Measurements from ENCODE around the gene DIPK1C.

Gene DIPK1C

GRCh38 chr18:74395648-74396154 lies 61.4 kb downstream of the DIPK1C start:
- Mint-ChIP-seq H3K27me3 (peaks cover 41 to 51% of the 10 kb centered on the region in 2 donors), H3K4me1 (ENCODE audit: low read depth in 2 of 2) (peaks cover 0 to 5% of the 10 kb centered on the region in 2 donors), H3K9me3 (no peaks in the 10 kb centered on the region), H3K27ac (no peak overlapping the region), H3K4me3 (no peak overlapping the region), H3K36me3 (ENCODE audit: insufficient read depth) (no peaks in the 10 kb centered on the region)
- DNase-seq (no peak), ATAC-seq (replicated peaks) (no peak)

GRCh38 chr18:74395006-74395405 lies 62.1 kb downstream of the DIPK1C start:
- Mint-ChIP-seq H3K4me1 (ENCODE audit: low read depth in 2 of 2) (peaks cover 0 to 5% of the 10 kb centered on the region in 2 donors), H3K27me3 (peaks cover 37 to 51% of the 10 kb centered on the region in 2 donors), H3K27ac (no peak overlapping the region), H3K36me3 (ENCODE audit: insufficient read depth) (no peaks in the 10 kb centered on the region), H3K9me3 (no peaks in the 10 kb centered on the region), H3K4me3 (no peak overlapping the region)
- DNase-seq (no peak), ATAC-seq (replicated peaks) (no peak)

- H3K4me3 Mint-ChIP-seq = no peak overlapping the region
- ATAC-seq (replicated peaks) (no peak), DNase-seq (no peak)
- H3K27me3 Mint-ChIP-seq = peaks cover 35 to 38% of the 10 kb centered on the region in 2 donors
- H3K4me1 Mint-ChIP-seq (ENCODE audit: low read depth in 2 of 2) = peaks cover 0 to 2% of the 10 kb centered on the region in 2 donors
- no peak overlapping the region for H3K27ac Mint-ChIP-seq
- no peaks in the 10 kb centered on the region for H3K36me3 Mint-ChIP-seq (ENCODE audit: insufficient read depth)
- no peaks in the 10 kb centered on the region for H3K9me3 Mint-ChIP-seq
Measured at GRCh38 chr18:74392323-74392722, 64.8 kb downstream of the DIPK1C start.

DNA sequence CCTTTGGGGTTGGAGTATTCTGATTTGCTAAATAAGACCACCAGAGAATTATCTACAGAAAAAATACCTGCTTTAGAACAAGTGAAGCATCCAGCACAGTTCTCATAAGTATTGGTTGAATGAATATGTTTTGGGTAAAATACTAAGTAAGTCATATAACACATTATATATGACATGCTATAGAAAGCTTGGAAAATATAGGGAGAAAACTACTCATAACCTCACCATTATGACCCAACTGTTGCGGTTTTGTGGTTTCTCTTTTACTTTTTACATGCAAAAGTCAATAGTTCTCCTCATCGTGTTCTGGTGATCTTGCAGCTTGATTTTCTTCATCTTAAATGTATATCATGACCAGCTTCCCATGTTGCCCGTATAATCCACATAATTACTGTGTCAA lies 66.2 kb downstream of the DIPK1C start:
- DNase-seq = no peak
- Mint-ChIP-seq H3K27me3 (peaks cover 38 to 45% of the 10 kb centered on the region in 2 donors), H3K4me3 (no peak overlapping the region), H3K9me3 (no peaks in the 10 kb centered on the region), H3K4me1 (ENCODE audit: low read depth in 2 of 2) (no peaks in the 10 kb centered on the region), H3K36me3 (ENCODE audit: insufficient read depth) (no peaks in the 10 kb centered on the region), H3K27ac (no peak overlapping the region)
- no peak for ATAC-seq (replicated peaks)

GRCh38 chr18:74389991-74390390 lies 67.1 kb downstream of the DIPK1C start:
- Mint-ChIP-seq H3K4me1 (ENCODE audit: low read depth in 2 of 2) (no peaks in the 10 kb centered on the region), H3K4me3 (no peak overlapping the region), H3K27ac (no peak overlapping the region), H3K9me3 (no peaks in the 10 kb centered on the region), H3K36me3 (ENCODE audit: insufficient read depth) (no peaks in the 10 kb centered on the region), H3K27me3 (peaks cover 32 to 43% of the 10 kb centered on the region in 2 donors)
- DNase-seq (no peak), ATAC-seq (replicated peaks) (no peak)

DNA sequence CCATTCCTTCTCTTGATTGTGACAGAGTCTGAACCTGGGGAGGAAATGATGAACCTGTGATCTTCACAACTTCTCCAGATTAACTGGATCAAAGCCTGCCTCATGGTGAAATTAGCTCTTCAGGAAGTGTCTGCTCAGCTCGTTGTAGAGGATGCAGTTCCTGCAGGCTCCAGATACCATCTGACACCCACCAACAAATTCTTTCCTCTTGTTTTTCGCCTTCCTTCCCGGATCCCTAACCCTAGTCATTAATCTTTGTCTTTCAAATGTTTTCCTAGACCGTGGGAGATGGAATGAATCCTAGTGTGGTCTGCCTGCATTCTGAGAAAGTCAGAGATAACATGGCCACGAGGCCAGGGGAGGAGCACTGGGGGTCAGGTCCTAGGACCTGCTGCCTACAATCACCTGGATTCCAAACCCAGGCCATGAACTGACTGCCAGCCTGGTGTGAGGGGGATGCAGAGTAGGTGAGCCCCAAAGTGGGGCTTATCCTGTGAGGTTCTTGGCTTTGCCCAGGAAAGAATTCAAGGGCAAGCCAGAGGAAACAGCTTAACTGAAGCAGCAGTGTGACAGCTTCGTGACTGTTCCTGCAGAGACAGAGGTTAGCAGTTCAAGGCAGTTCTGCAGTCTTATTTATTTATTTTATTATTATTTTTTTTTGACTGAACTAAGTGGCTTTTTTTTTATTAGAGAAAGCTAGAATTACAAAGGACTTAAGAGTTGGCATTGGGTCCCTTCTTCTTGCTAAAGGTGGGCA lies 67.8 kb downstream of the DIPK1C start:
- no peak for DNase-seq
- H3K4me3 Mint-ChIP-seq = no peak overlapping the region
- H3K4me1 Mint-ChIP-seq (ENCODE audit: low read depth in 2 of 2) = no peaks in the 10 kb centered on the region
- H3K27me3 Mint-ChIP-seq = peaks cover 32 to 36% of the 10 kb centered on the region in 2 donors
- H3K36me3 Mint-ChIP-seq (ENCODE audit: insufficient read depth) = no peaks in the 10 kb centered on the region
- H3K27ac Mint-ChIP-seq = no peak overlapping the region
- no peak for ATAC-seq (replicated peaks)
- H3K9me3 Mint-ChIP-seq = no peaks in the 10 kb centered on the region

DNA sequence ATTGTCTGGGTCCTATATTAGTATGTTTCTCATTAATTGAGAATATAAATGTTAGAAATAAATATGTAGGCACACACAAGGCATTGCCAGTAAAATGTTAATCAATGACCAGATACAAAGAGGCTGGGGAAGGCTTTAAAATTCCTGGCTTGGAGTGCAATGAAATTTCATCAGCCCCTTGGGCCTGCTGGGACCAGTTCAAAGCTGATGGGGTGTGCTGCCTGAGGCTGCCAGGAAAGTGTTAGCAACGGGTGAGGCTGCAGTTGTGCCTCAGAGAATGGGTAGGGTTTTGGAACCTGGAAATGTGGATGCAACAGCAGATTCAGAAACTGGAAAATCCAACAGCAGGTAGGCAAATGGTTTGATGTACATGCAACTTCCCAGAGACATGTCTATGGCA lies 68.9 kb downstream of the DIPK1C start:
- Mint-ChIP-seq H3K9me3 (no peaks in the 10 kb centered on the region), H3K4me1 (ENCODE audit: low read depth in 2 of 2) (no peaks in the 10 kb centered on the region), H3K36me3 (ENCODE audit: insufficient read depth) (no peaks in the 10 kb centered on the region), H3K27me3 (peaks cover 25 to 27% of the 10 kb centered on the region in 2 donors), H3K4me3 (no peak overlapping the region), H3K27ac (no peak overlapping the region)
- no peak for DNase-seq
- ATAC-seq (replicated peaks) = no peak

- H3K4me3 Mint-ChIP-seq = no peak overlapping the region
- H3K9me3 Mint-ChIP-seq = no peaks in the 10 kb centered on the region
- peaks cover 19 to 22% of the 10 kb centered on the region in 2 donors for H3K27me3 Mint-ChIP-seq
- H3K36me3 Mint-ChIP-seq (ENCODE audit: insufficient read depth) = no peaks in the 10 kb centered on the region
- DNase-seq (no peak), ATAC-seq (replicated peaks) (no peak)
- H3K27ac Mint-ChIP-seq = no peak overlapping the region
- no peaks in the 10 kb centered on the region for H3K4me1 Mint-ChIP-seq (ENCODE audit: low read depth in 2 of 2)
Measured at GRCh38 chr18:74387383-74387782, 69.7 kb downstream of the DIPK1C start.
